HG02588 (cell line): ENCODE results near the gene FBXO33.

Experiments used
- ATAC-seq: cut with Tn5 transposase; IDR thresholded peaks from one replicate; pipeline ENCODE4 v1.9.1; 2021; ENCODE audit warnings: mild to moderate bottlenecking, moderate library complexity; ENCODE audit not compliant: unreplicated experiment

FBXO33 gene, protein sequence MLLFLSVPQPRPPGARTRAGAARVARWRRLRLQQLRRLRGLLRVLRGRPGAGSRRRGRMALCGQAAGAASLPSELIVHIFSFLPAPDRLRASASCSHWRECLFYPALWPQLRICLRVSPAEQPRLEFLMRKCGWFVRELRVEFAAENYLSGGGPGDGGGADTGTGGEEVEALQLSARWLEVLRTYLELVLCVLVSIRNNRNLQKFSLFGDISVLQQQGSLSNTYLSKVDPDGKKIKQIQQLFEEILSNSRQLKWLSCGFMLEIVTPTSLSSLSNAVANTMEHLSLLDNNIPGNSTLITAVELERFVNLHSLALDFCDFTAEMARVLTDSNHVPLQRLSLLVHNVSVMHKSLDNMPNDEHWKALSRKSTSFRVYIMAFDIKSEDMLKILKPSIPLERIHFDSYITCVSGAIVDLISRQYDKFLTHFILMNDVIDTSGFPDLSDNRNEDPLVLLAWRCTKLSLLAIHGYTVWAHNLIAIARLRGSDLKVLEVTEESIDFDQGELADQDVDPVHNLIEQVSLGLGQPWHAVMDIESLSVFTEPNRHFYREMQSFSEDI

DNA sequence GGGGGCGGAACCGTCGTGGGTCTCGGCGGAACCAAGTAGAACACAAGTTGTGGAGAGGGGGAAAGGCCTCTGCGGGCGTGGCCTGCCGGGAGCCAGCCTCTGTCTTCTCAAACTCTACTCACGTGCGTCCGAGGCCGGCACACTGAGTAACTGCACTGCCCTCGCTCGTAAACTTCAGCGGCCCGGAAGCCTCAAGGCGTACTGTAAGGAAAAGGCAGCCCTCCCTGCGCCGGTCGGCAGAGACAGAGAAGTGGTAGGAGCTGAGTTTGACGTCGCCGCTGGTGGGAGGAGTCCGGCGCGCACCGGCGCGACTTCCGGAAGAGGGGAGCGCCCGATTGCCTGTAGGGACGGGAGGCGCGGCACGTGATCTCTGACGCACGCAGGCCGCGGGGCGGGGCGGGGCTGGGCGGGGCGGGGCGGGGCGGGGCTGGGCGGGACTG lies at the start of gene FBXO33:
FBXO33 (minus strand) TSS at position 255 of the 440 bp plus-strand sequence. CDS start 271 bp downstream, outside the sequence.
- ATAC-seq: peak; percentile 81

DNA sequence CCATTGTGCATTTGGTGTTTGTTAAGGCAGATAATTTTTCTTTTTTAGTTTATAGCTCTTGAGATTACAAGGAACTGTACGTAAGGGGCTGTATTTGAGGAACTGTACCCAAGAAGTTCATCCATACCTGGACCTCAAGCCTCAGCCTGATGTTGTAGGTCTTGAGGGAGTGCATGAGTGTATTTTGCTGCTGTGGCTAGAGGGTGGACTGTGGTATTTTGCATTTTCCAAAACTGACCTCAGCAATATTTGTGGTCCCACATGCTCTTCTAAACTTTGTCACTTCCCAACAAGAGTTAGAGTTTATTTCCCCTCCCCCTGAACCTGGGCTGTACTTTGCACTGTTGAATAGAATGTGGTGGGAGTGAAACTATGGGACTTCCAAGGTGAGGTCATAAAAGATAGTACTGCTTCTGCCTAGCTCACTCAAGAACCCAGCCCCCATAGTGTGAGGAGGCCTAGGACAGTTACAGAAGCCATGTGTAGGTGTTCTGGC lies 42.2 kb upstream of the FBXO33 start:
- peak; percentile 95 for ATAC-seq

DNA sequence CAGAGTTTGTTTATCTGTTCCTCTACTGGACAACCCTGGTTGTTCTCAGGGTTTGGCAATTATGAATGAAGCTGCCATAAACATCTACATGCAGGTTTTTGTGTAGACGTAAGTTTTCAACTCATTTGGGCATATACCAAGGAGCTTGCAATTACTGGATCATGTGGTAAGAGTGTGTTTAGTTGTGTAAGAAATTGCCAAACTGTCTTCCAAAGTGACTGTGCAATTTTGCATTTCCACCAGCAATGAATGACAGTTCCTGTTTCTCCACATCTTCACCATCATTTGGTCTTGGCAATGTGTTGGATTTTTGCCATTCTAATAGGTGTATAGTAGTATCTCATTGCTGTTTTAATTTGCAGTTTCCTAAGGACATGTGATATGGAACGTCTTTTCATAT lies 39.8 kb upstream of the FBXO33 start:
- no peak for ATAC-seq

DNA sequence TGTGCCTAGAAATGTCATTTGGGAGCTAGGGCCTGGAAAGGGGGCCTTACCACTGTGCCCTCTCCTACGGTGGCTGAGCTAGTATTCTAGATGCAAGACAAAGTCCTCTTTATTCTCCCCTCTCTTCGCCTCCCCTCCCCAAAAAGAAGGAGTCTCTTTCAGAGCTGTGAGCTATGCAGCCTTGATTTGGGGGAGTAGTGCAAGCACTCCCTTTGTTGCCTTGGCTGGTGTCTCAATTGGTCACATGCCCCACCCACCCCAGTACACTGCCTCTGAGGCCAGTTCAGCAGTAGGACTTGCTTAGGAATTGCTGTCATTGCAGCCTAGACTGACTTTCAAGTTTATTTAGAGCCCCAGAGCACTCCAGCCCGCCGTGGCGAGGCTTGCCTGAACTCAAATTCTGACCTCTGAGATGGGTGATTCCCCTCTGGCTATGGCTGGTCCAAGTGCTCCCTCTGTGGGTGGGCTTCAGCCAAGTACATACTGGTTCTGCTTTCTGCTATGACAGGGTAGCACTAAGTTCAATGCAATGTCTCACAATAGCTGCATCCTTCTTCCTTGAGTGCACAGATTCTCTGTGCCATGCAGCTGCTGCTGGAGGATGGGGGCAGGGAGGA lies 37.0 kb upstream of the FBXO33 start:
- ATAC-seq: peak; percentile 94

DNA sequence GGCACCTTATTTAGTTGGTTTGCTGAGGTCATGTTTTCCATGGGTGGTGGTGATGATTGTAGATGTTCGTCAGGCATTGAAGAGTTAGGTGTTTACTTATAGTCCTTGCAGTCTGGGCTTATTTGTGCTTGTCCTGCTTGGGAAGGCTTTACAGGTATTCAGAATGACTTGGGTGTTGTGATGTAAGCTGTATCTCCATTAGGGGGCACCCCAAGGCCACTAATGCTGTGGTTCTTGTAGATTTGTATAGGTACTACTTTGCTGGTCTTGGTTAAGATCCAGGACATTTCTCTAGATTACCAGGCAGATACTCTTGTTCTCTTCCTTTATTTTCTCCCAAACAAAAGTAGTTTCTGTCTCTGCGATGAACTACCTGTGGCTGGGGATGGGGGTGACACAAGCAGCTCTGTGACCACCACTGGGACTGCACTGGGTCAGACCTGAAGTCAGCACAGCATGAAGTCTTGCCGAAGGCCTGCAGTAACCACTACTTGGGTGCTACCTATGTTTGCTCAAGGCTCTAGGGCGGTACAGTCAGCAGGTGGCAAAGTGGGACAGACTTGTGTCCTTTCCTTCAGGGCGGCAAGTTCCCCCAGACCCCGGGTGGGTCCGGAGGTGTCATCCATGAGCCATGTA lies 35.8 kb upstream of the FBXO33 start:
- peak; percentile 65 for ATAC-seq

DNA sequence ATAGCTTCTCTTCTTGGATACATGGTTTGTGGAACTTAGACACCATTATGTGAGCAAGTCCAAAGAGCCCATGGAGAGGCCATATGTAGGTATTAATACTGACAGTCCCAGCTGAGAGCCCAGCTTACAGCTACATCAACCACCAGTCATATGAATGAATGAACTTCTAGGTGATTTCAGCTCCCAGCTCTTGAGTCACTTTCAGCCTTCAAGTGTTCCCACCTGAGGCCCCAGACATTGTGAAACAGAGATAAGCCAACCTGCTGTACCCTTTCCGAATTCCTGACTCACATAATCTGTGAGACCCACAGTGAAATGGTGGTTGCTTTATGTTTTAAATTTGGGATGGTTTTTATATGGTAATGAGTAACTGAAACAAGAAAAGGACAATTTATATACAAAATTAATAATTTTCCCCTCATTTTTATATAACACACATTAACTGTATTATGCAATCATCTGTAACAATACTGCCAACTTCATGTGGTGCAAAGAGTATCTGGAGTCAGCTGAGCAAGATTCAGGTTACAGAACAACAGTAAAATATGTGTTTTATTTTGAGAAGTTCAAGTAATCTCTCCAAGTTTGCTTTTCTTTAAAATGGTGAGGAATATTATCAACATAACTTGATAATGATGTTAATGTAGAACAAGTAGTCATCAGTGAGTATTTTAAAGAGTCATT lies 27.7 kb upstream of the FBXO33 start:
- no peak for ATAC-seq

DNA sequence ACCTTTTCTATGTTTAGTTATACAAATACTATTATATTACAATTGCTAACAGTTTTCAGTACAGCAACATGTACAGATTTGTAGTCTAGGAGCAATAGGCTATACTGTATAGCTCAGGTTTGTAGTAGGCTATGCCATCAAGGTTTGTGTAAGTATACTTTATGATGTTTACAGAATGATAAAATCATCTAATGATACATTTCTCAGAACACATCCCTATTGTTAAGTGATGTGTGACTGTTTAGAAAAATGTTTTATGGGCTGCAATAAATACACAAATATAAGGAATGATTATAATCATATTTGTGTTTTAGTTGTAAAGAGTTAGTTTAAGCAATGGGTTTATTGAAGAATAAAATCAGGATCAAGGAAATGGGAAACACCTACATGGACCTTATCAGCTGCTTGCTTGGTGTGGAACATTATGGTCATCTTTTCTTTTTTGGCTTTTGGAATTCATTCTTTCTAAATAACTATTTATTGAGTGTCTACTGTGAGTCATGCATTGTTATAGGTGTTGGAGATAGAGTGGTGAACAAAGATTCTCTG lies 24.5 kb upstream of the FBXO33 start:
- no peak for ATAC-seq

DNA sequence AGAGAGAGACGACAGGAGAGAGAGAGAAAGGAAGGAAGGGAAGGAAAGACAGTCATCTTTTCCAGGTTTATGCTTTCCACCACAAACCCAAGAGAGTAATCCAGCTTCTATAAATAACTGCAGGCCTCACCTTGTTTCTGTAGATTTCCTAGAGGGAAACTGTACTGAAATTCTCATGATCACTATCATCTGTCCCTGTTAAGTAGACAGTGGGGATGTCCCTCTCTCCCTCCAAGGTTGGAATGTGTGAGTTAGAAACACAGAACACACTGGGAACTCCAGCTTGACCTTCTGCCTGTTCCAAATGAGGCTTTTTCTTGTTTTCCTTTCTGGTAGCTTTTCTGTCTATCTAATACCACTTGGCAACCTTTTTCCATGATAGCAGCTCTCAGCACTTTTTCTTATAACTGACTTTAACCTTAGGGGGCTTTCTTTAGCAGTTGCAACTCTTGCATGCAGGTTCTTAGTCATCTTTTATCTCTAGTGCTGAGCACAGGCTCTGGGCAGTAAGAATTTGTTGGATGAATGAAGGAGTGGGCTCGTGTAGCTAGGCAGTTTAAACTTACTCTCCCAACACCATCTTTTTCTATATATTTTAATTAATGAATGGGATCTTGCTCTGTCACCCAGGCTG lies 22.8 kb upstream of the FBXO33 start:
- no peak for ATAC-seq

DNA sequence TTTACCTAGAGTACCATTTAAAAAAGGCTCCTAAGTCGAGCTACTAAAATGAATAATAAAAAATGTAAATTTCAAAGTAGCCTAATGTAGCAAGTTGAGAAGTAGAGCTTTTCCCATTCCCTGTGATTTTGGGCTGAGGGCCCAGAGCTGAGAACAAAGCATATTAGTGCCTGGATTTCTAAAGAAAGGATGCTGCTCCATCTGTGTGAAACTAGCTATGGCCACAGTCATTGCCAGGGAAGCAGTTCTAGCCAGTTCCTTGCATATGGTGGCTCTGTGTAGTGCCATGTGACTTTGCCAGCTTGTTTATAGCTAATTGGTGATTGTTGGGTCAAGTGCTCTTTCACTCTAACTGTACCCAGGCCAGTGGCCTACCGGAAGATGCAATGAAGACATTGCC lies 20.4 kb upstream of the FBXO33 start:
- no peak for ATAC-seq

DNA sequence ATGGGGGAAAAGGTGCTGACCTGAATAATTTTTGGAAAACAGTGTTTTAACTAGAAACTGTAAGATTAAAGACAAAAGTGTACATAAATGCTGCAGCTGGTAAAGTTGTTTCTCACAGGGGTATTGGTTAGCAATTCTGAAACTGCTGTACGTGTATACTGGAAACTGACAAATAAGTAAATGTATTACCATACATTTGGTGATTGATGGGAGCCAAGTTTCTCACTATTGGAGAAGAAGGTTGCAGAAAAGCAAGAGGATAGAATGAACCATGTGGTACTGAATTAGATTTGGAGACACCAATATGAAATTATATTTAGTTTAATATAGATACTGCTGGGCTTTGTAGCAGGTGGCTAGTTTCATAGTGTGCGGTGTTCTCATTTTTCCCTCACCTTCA lies 19.6 kb upstream of the FBXO33 start:
- no peak for ATAC-seq

DNA sequence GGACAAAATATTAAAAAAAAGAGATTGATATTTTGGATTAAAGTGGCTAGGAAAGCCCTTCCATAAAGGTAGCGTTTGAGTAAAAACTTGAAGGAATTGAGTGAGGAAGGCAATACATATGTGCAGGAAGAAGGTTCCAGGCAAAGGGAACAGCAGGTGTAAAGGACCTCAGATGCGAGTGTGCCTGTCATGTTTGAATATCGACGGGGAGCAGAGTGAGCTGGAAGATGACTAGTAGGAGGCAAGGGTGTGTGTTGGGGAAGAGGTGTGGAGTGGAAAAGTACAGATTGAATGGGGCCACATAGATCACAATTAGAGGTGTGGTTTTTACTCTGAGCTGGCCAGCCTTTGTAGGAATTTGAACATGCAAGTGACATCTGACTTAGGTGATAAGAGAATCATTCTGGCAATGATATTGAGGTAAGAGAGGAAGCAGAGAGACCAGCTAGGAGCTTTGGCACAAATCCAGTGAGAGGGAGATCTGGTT lies 15.0 kb upstream of the FBXO33 start:
- ATAC-seq: no peak

DNA sequence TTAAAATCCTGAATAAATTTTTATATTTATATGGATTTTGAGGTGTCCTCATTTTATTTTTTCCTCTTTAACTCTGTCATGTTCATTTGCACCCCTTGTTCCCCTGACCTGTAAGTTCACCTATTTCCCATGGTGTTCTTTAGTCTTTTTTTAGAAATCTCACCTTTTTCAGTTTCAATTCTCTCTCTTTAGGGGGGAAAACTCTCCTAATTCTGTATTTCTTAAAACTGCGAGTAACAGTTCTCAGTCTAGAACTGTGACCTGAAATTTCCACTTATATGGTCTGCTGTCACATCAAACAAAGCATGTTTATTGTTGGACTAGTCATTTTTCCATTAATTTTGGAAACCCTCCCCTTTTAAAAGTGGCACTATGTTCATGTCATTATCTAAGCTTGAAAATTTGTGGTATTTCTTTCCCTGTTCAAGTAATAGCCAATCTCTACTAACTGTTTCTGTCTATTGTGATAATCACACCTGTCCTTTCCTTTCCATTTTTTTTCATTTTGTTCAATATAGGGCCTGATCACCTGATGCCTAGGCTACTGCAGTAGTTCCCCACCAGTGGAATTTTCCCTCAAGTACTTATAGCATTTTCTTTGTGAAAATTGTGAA lies 14.0 kb upstream of the FBXO33 start:
- peak; percentile 49 for ATAC-seq

DNA sequence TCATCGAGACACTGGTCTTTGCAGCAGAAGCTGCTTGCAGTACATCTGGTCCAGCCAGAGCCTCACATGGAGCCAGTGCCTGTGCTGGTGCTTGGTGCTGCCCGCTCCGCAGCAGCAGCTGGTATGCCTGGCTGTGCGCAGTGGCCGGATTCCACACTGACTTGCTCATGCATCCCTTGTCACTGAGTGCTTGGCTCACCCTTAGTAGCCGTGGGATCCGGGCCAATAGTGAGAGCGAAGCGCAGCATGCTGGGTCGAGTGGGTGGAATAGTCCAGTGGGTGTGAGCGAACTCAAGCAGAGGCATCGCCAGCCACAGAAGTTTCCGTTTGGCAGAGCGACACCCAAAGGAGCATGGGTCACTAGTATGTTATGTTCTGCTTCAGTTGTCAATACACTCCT lies 10.1 kb upstream of the FBXO33 start:
- no peak for ATAC-seq

DNA sequence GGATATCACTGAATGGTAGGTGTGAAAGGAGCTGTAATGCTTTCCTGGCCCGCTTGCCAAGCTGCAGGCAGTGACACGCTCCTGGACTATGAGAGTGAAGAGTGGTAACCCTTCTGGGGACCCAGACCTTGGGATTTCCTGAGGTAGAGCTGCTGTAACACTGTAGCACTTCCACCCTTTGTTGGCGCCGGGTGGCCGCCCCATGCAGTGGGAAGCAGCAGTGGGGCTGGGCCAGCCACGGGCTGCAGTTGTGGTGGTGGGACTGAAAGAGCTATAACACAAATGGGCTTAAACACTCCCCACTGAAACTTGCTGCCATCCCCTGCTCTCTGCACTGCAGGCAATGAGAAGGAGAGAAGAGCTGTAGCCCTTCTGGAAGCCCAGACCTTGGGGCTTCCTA lies 9.6 kb upstream of the FBXO33 start:
- ATAC-seq: no peak

DNA sequence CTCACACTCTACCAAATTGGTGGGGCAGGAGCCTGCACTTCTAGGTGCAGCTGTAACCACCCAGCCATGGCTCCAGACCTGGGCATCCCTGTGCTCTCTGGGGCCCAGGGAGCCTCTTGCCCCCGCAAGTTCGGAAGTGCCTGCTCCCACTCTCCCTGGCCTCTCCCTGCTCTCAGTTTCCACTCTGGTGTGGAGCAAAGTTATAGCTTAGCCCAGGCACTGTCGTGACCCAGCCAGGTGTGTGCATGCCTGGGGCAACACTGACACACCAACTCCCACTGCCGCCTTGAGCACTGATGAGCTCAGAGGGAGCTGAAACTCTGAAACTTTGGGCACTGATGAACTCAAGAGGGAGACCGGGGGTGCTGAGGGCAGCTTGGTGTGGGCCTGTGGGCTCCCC lies 8.7 kb upstream of the FBXO33 start:
- no peak for ATAC-seq

DNA sequence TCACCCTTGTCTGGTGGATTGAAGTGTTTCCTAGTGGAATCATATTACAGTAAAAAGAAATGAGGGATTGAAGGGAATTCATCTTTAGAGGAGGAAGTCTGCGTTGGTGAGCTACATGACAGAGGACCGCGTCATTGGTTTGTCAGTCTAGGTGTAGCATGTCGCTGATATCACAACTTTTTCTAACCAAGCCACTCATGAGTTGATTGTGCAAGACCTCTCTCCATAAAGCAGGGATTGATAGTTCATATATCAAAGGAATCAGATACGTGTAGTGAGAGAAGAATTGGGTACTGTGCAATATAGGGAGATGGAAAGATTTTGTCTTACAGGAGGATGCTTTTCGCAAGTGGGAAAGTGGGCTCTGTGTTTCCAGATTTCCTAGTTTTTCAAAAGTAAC lies 3.0 kb upstream of the FBXO33 start:
- no peak for ATAC-seq

DNA sequence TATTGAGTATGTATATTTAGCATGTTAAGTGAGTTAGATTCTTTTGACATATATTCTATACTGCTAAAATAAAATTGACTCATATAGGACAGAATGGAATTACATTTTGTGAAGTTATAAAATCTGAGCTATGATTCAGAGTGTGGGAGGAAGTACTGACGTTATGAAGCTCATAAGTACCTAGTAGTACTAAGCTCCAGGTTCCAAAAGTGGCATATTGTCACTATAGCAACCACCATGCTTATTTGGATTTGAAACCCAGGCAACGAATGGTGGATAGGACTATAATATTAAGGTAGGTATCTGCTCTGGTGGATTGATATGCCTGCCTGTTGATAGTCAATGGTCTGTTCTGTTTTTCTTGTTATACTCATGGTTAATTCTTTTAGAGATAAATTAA lies 2.2 kb upstream of the FBXO33 start:
- ATAC-seq: no peak

DNA sequence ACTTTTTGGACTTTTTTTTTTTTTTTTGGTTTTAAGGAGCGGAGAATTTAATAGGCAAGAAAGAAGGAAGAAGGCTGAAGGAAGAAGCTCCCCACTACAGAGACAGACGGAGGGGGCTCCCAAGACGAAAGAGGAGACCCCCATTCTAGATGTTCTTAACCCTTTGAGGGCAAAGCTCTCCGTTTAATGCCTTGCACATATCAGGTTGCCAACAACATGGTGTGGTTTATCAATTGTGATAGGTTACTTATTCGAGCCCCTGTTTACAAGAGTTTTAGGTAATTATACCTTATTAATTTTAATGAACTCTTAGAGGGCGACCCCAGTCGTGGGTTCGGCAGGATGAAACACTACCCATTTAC lies 1.2 kb upstream of the FBXO33 start:
- no peak for ATAC-seq

DNA sequence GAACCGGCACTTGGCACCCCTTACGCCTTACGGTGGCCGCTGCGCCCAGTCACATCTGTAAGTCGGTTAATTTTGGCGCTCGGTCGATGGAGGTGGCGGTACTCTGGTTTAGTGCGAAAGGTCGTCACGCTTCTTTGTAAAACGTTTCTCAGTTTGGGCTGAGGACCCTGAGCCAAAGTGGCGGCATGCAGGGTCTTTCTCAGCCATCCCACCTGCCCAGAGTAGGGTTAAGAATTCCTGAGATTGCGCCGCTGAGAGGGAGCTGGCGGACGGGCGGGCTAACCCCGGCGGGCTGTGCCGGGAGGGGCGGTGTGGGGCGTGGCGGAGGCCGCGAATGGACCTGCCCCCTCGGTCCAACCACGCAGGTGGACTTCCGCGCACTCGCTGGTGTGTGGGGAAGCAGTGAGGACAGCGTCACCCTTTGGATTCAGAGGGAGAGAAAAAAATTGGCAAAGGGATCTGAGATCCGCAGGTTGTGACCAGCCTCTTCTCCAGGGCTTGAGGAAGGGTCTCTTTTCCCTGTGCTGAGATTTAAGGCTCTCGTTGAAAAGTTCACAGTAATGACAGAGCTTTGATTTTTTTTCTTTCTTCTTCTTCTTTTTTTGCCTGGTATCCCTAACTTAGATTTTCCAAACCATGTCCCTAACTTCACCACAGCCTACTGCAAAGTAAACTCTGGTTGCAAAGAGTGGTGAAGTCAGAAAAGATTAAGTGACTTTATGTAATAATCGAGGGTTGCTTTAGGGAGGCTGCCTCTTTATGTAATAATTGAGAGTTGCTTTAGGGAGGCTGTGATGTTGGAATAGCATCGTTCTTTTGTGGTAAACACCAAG lies 602 bp upstream of the FBXO33 start:
- peak; percentile 67 for ATAC-seq
